IMR-90 (cell line): ENCODE measurements around the gene CANT1. TPM values are rescaled to one million over a fixed set of nuclear protein-coding genes. Genes with fewer than 3 reads are reported as not detected.
A peak's percentile ranks its signal among the peaks of the same experiment; 100 is the strongest.

ENCODE experiments used
- ATAC-seq: fragments of 200-7000 bp; cut with Tn5 transposase; 2 replicates; pipeline ENCODE4 v1.9.1; 2020; ENCODE audit warnings: low read depth, mild to moderate bottlenecking, moderate library complexity
- BruUV-seq: library from RNA; stranded (reverse); fragments of 400-500 nt; replicated peaks from 2 replicates; lab custom pipeline; 2021; lab: Mats Ljungman, UMichigan
- CTCF ChIA-PET: fragments of 300-600 bp; formaldehyde crosslinking; extraction: SDS; loops from one replicate; lab custom pipeline; 2021; ENCODE audit warnings: antibody characterized with exemption; lab: Yijun Ruan, JAX
- POLR2A ChIA-PET: fragments of 300-600 bp; sonication (Branson Sonifier 250); formaldehyde crosslinking; loops from one replicate; lab custom pipeline; 2022; ENCODE audit warnings: antibody characterized with exemption; ENCODE audit not compliant: unreplicated experiment; lab: Charles Lee
- DNase-seq: peaks from one replicate; pipeline ENCODE4 v3.0.0; 2013
- H2AFZ ChIP-seq: replicated peaks from 2 replicates; pipeline ENCODE3; 2013; ENCODE audit warnings: low read length, mild to moderate bottlenecking; ENCODE audit not compliant: poor library complexity
- H2AK5ac ChIP-seq: 2 replicates; pipeline ENCODE4 v1.6.1; 2013; ENCODE audit warnings: low read depth, low read length, inconsistent platforms
- H2AK9ac ChIP-seq: replicated peaks from 2 replicates; pipeline ENCODE3; 2013; ENCODE audit warnings: mild to moderate bottlenecking, low read depth, low read length, moderate library complexity; ENCODE audit not compliant: poor library complexity
- H2BK120ac ChIP-seq: 2 replicates; pipeline ENCODE4 v1.6.1; 2013; ENCODE audit warnings: low read depth, low read length, inconsistent platforms
- H2BK15ac ChIP-seq: 3 replicates; pipeline ENCODE4 v1.6.1; 2013; ENCODE audit warnings: low read depth, low read length, inconsistent platforms
- H2BK20ac ChIP-seq: 2 replicates; pipeline ENCODE4 v1.6.1; 2013; ENCODE audit warnings: low read depth, mild to moderate bottlenecking, inconsistent platforms, low read length, moderate library complexity
- H2BK5ac ChIP-seq: 2 replicates; pipeline ENCODE4 v1.6.1; 2013; ENCODE audit warnings: mild to moderate bottlenecking, low read depth, low read length, inconsistent platforms; ENCODE audit not compliant: poor library complexity, severe bottlenecking
- H3K14ac ChIP-seq: replicated peaks from 2 replicates; pipeline ENCODE4 v1.6.1; 2013; ENCODE audit warnings: low read depth, low read length, inconsistent platforms
- H3K18ac ChIP-seq: 2 replicates; pipeline ENCODE4 v1.6.1; 2013; ENCODE audit warnings: low read depth, low read length, control low read depth
- H3K23ac ChIP-seq: 2 replicates; pipeline ENCODE4 v1.6.1; 2013; ENCODE audit warnings: low read depth, low read length, inconsistent platforms
- H3K27ac ChIP-seq: 2 replicates; pipeline ENCODE4 v1.5.1; 2013; ENCODE audit warnings: mild to moderate bottlenecking, control low read depth, low read length; ENCODE audit not compliant: insufficient read depth
- H3K27me3 ChIP-seq: 2 replicates; pipeline ENCODE4 v1.6.1; 2013; ENCODE audit warnings: low read length; ENCODE audit not compliant: control insufficient read depth, insufficient read depth
- H3K36me3 ChIP-seq: 2 replicates; pipeline ENCODE4 v1.6.1; 2013; ENCODE audit warnings: low read length, mixed read lengths; ENCODE audit not compliant: control insufficient read depth, insufficient read depth
- H3K4ac ChIP-seq: 2 replicates; pipeline ENCODE4 v1.6.1; 2013; ENCODE audit warnings: low read depth, low read length, inconsistent platforms
- H3K4me1 ChIP-seq: 2 replicates; pipeline ENCODE4 v1.6.1; 2013; ENCODE audit warnings: low read length, mixed read lengths; ENCODE audit not compliant: control insufficient read depth, insufficient read depth
- H3K4me2 ChIP-seq: 2 replicates; pipeline ENCODE4 v1.6.1; 2013; ENCODE audit warnings: low read depth, mild to moderate bottlenecking, control low read depth, low read length, moderate library complexity
- H3K4me3 ChIP-seq: 2 replicates; pipeline ENCODE4 v1.5.1; 2013; ENCODE audit warnings: low read depth, mild to moderate bottlenecking, control low read depth, low read length, moderate library complexity; ENCODE audit not compliant: insufficient read depth
- H3K56ac ChIP-seq: 2 replicates; pipeline ENCODE4 v1.6.1; 2013; ENCODE audit warnings: low read length, inconsistent platforms; ENCODE audit not compliant: insufficient read depth; ENCODE audit errors: extremely low read depth
- H3K79me1 ChIP-seq, 2 experiments: 2 replicates each; pipeline ENCODE4 v1.6.1; 2013; ENCODE audit warnings: low read length in 2 of 2, inconsistent platforms in 1 of 2, low read depth in 1 of 2
- H3K9ac ChIP-seq: 2 replicates; pipeline ENCODE4 v1.6.1; 2013; ENCODE audit warnings: low read depth, low read length, control low read depth
- H3K9me1 ChIP-seq: 2 replicates; pipeline ENCODE4 v1.6.1; 2013; ENCODE audit warnings: low read length, inconsistent platforms; ENCODE audit not compliant: insufficient read depth
- H3K9me3 ChIP-seq: 2 replicates; pipeline ENCODE4 v1.6.1; 2013; ENCODE audit warnings: low read length; ENCODE audit not compliant: control insufficient read depth, insufficient read depth
- H4K20me1 ChIP-seq: 2 replicates; pipeline ENCODE4 v1.6.1; 2013; ENCODE audit warnings: low read length, inconsistent platforms; ENCODE audit not compliant: insufficient read depth
- H4K5ac ChIP-seq: 2 replicates; pipeline ENCODE4 v1.6.1; 2013; ENCODE audit warnings: mild to moderate bottlenecking, low read depth, low read length, control low read depth
- H4K8ac ChIP-seq, 2 experiments: 2 replicates each; pipeline ENCODE4 v1.6.1; 2013; ENCODE audit warnings: low read depth in 2 of 2, low read length in 2 of 2, control low read depth in 1 of 2, inconsistent platforms in 1 of 2
- H4K91ac ChIP-seq: 2 replicates; pipeline ENCODE4 v1.6.1; 2013; ENCODE audit warnings: low read depth, low read length, inconsistent platforms; ENCODE audit not compliant: insufficient read depth
- BHLHE40 ChIP-seq: fragments of 150-350 bp; IDR thresholded peaks from 2 replicates; pipeline ENCODE4 v1.6.1; 2016; ENCODE audit warnings: mild to moderate bottlenecking, low read depth, low read length
- CEBPB ChIP-seq: IDR thresholded peaks from 2 replicates; pipeline ENCODE4 v1.6.1; 2012; ENCODE audit warnings: low read depth, low read length, improper control_type of control experiment
- MAFK ChIP-seq: IDR thresholded peaks from 2 replicates; pipeline ENCODE4 v1.6.1; 2012; ENCODE audit warnings: low read depth, low read length, improper control_type of control experiment
- NFE2L2 ChIP-seq: fragments of 150-350 bp; IDR thresholded peaks from 2 replicates; pipeline ENCODE4 v1.6.1; 2016; ENCODE audit warnings: low read depth, mild to moderate bottlenecking, low read length
- RAD21 ChIP-seq: IDR thresholded peaks from 2 replicates; pipeline ENCODE4 v1.6.1; 2012; ENCODE audit warnings: low read length, improper control_type of control experiment
- WGBS, 2 experiments: methylation state at CpG; one replicate each; pipeline versions ENCODE4 v1.1.5 to v1.1.7; 2013; ENCODE audit warnings: missing lambda C conversion rate in 2 of 2; ENCODE audit not compliant: insufficient read length in 1 of 2; ENCODE audit errors: extremely low coverage in 2 of 2; 5-methylcytosine and 5-hydroxymethylcytosine counted together
- dilution Hi-C: fragments of 300-500 bp; cut with HindIII; formaldehyde crosslinking; loops from one replicate; pipeline ENCODE4 v1.14.3; 2018; ENCODE audit warnings: low sequenced_read_pairs; ENCODE audit not compliant: unreplicated experiment
- in situ Hi-C: fragments of 300-500 bp; cut with MboI; formaldehyde crosslinking; loops from 3 replicates; pipeline ENCODE4 v1.14.3; 2019; ENCODE audit warnings: low sequenced_read_pairs, inconsistent platforms, mixed read lengths
- intact Hi-C: fragments of 100-400 bp; cut with micrococcal nuclease; formaldehyde crosslinking; loops from 2 replicates; pipeline ENCODE4 v1.10.0; 2022
- polyA plus RNA-seq, 3 experiments: library from polyadenylated mRNA; depleted of rRNA; stranded (reverse); fragments of >200 nt; gene quantifications; 2 replicates each; pipeline ENCODE4 v1.2.3, GENCODE V29; 2012; ENCODE audit warnings: low replicate concordance in 1 of 3
- total RNA-seq: library from RNA; depleted of rRNA; stranded (reverse); fragments of >200 nt; gene quantifications from 2 replicates; pipeline ENCODE4 v1.2.3, GENCODE V29; 2012
- TF ChIP-seq, protein P1 (sequence below): conservative IDR thresholded peaks from 2 replicates; pipeline ENCODE4 v1.5.1; 2012; ENCODE audit warnings: mild to moderate bottlenecking, low read depth, low read length, improper control_type of control experiment

CANT1 gene
- total and polyA plus RNA-seq, 2 of the 4 experiments (the other 2 are of a cell fraction), result 51.8 to 73.4 TPM

DNA sequence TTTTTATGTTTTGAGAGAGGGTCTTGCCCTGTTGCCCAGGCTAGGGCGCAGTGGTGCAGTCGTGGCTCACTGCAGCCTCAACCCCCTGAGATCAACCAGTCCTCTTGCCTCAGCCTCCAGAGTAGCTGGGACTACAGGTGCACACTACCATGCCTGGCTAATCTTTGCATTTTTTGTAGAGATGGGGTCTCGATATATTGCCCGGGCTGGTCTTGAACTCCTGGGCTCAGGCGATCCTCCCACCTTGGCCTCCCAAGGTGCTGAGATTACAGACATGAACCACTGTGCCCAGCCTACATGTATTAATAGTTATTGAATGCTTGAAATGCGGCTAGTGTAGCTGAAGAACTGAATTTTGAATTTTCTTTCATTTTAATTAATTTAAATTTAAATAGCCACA is 26.6 kb upstream of the CANT1 start:
- Histone ChIP-seq H3K56ac (no peak overlapping the region), H3K4me3 (no peak overlapping the region), H2BK5ac (peak overlapping the region; percentile 52), H4K91ac (no peak overlapping the region), H3K9me1 (peaks cover 21% of the 10 kb centered on the region), H3K9me3 (no peaks in the 10 kb centered on the region), H2BK120ac (peak overlapping the region; percentile 56), H3K27ac (peak overlapping the region; percentile 41), H3K4me1 (peaks cover 24% of the 10 kb centered on the region), H2AFZ (no peak overlapping the region), H2BK20ac (peak overlapping the region; percentile 35; the same call in 1 of the 2 replicates), H3K14ac (peak overlapping the region; percentile 34), H4K5ac (peak overlapping the region; percentile 28; the same call in 1 of the 2 replicates), H4K8ac (peak overlapping the region in 1 of 2 experiments; percentile 34; a peak in 1 of 4 replicates), H2AK5ac (peak overlapping the region; percentile 94), H3K9ac (no peak overlapping the region), H3K36me3 (no peaks in the 10 kb centered on the region), H3K4ac (peak overlapping the region; percentile 74), H3K23ac (no peak overlapping the region), H4K20me1 (no peaks in the 10 kb centered on the region), H2AK9ac (no peak overlapping the region), H2BK15ac (peak overlapping the region; percentile 66; the same call in 1 of the 3 replicates), H3K4me2 (no peak overlapping the region), H3K79me1 (peaks cover 0 to 5% of the 10 kb centered on the region in 2 experiments; a peak in 1 of 4 replicates), H3K27me3 (no peaks in the 10 kb centered on the region), H3K18ac (peak overlapping the region; percentile 61)
- ChIA-PET CTCF (interaction anchor here (0.6 to 1.2 kb wide), 3 partner anchors 10 to 28 kb away, joined by 3 to 7 read pairs (median 4); no protein-coding TSS in a partner anchor), POLR2A (no interaction called here)
- ATAC-seq, result no peak
- DNase-seq, result no peak
- intact Hi-C loops (no loop called here), dilution Hi-C loops (no loop called here), in situ Hi-C loops (no loop called here)
- no CpG with 5 or more reads among the region's 6 CpGs for WGBS, 2 experiments
- no TSS peak for BruUV-seq
- TF ChIP-seq BHLHE40, result no peak
- no peak for TF ChIP-seq RAD21
- TF ChIP-seq, protein P1, sequence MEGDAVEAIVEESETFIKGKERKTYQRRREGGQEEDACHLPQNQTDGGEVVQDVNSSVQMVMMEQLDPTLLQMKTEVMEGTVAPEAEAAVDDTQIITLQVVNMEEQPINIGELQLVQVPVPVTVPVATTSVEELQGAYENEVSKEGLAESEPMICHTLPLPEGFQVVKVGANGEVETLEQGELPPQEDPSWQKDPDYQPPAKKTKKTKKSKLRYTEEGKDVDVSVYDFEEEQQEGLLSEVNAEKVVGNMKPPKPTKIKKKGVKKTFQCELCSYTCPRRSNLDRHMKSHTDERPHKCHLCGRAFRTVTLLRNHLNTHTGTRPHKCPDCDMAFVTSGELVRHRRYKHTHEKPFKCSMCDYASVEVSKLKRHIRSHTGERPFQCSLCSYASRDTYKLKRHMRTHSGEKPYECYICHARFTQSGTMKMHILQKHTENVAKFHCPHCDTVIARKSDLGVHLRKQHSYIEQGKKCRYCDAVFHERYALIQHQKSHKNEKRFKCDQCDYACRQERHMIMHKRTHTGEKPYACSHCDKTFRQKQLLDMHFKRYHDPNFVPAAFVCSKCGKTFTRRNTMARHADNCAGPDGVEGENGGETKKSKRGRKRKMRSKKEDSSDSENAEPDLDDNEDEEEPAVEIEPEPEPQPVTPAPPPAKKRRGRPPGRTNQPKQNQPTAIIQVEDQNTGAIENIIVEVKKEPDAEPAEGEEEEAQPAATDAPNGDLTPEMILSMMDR, result no peak
- no peak for TF ChIP-seq CEBPB
- TF ChIP-seq MAFK, result no peak
- no peak for TF ChIP-seq NFE2L2
